ENCODE results near the gene CYP2U1. TPM values are rescaled to one million over a fixed set of nuclear protein-coding genes. Genes with fewer than 3 reads are reported as not detected.
"Not testable (repeated sequence)": the region's sequence is repeated elsewhere in the genome, so short reads cannot be mapped to it uniquely, and the experiment has no call there.

CYP2U1 gene
- total and polyA plus RNA-seq, 10 donors: 5.5 to 14.0 (median 12.2) TPM

GRCh38 chr4:107966903-107967302 lies 35.6 kb downstream of the CYP2U1 start:
- 77 to 85% (median 81%) methylated on average over 4 of the region's 4 CpGs for WGBS, 5 donors
- no peaks in the 10 kb centered on the region for H3K4me1 ChIP-seq
- peaks cover 0 to 5% (median 0%) of the 10 kb centered on the region in 8 donors for H3K9me3 ChIP-seq
- no peak overlapping the region for H3K4me3 ChIP-seq
- H3K27ac ChIP-seq: no peak overlapping the region
- H3K27me3 ChIP-seq (replicated peaks in 1 of 7): no peaks in the 10 kb centered on the region
- no peak for DNase-seq
- TF ChIP-seq POLR2A (IDR thresholded peaks at IDR 0.05) (no peak), POLR2AphosphoS5 (IDR thresholded peaks at IDR 0.05) (no peak), CTCF (IDR thresholded peaks at IDR 0.05 in 8 of 11, conservative IDR thresholded peaks at IDR 0.05 in 3 of 11) (no peak)
- no peaks in the 10 kb centered on the region for H3K36me3 ChIP-seq
- intact Hi-C loops (cut with DNase I; ENCODE audit: low total_unique reads): no loop called here

DNA sequence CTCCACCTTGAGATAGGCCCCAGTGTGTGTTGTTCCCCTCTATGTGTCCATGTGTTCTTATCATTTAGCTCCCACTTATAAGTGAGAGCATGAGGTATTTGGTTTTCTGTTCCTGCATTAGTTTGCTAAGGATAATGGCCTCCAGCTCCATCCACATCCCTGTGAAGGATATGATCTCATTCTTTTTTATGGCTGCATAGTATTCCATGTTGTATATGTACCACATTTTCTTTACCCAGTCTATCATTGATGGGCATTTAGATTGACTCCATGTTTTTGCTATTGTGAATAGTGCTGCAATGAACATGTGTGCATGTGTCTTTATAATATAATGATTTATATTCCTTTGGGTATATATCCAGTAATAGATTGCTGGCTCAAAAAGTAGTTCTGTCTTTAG lies 36.2 kb downstream of the CYP2U1 start:
- H3K4me3 ChIP-seq; H3K9me3 ChIP-seq; DNase-seq; H3K27ac ChIP-seq; H3K4me1 ChIP-seq; H3K27me3 ChIP-seq (replicated peaks in 1 of 7); intact Hi-C loops (cut with DNase I; ENCODE audit: low total_unique reads); H3K36me3 ChIP-seq: not testable (repeated sequence)

- H3K4me1 ChIP-seq; intact Hi-C loops (cut with DNase I; ENCODE audit: low total_unique reads); H3K9me3 ChIP-seq; H3K27me3 ChIP-seq (replicated peaks in 1 of 7); H3K27ac ChIP-seq; H3K4me3 ChIP-seq; DNase-seq; H3K36me3 ChIP-seq: not testable (repeated sequence)
- 80 to 92% (median 84%) methylated on average over 1 of the region's 1 CpG for WGBS, 5 donors
Observed at GRCh38 chr4:107967921-107968320, 36.6 kb downstream of the CYP2U1 start.

DNA sequence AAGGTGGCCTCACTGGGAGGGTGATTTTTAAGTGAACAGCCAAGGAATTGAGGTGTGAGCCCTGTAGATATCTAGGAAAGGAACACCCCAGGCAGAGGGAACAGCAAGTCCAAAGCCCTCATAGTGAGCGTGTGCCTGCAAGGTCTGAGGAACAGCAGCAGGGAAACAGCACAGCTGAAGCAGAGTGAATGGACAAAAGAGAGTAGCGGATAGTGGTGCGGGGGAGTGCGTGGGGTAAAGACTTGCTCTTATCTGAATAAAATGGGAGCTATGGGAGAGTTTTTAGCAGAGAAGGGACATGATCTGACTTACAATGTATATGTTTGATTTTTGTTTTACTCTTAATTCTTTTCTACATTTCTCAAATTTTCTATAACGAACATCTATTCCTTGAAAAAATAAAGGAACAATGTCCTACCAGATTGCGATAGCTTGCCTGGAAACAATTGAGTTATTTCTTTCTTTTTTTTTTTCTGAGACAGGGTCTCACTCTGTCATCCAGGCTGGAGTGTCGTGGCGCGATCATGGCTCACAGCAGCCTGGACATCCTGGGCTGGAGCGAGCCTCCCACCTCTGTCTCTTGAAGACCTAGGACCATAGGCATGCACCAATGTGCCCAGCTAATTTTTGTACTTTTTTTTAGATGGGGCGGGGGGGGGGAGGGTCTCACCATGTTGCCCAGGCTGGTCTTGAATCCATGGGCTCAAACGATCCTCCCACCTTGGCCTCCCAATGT lies 38.9 kb downstream of the CYP2U1 start:
- intact Hi-C loops (cut with DNase I; ENCODE audit: low total_unique reads): no loop called here
- peaks cover 0 to 5% (median 0%) of the 10 kb centered on the region in 8 donors for H3K9me3 ChIP-seq
- H3K4me1 ChIP-seq: no peaks in the 10 kb centered on the region
- H3K27ac ChIP-seq: no peak overlapping the region
- H3K36me3 ChIP-seq: no peaks in the 10 kb centered on the region
- 88 to 95% (median 95%) methylated on average over 12 of the region's 12 CpGs for WGBS, 5 donors
- no peak for DNase-seq
- H3K27me3 ChIP-seq (replicated peaks in 1 of 7): no peaks in the 10 kb centered on the region
- no peak for TF ChIP-seq CTCF (IDR thresholded peaks at IDR 0.05 in 8 of 11, conservative IDR thresholded peaks at IDR 0.05 in 3 of 11)
- TF ChIP-seq POLR2AphosphoS5 (IDR thresholded peaks at IDR 0.05): no peak
- no peak for TF ChIP-seq POLR2A (IDR thresholded peaks at IDR 0.05)
- H3K4me3 ChIP-seq: no peak overlapping the region

DNA sequence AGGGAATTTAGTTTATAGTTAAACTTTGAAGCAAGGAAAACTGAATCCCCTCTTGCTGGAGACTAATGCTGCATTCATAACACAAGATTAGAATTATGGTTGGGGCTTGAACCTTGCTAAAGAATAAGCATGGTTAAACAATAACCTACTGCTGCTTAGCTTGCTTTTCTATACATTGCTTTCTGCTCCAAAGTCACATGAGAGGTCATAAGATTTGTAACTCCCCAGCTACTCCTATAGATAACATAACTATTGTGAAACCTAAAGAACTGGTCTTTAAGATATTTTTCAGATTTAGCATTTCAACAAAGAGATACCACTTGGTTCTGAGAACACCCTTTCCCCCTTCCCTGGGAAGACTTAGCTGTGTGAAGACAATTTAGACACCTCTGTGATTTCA lies 41.3 kb downstream of the CYP2U1 start:
- intact Hi-C loops (cut with DNase I; ENCODE audit: low total_unique reads): no loop called here
- no peak for TF ChIP-seq POLR2A (IDR thresholded peaks at IDR 0.05)
- TF ChIP-seq CTCF (IDR thresholded peaks at IDR 0.05 in 8 of 11, conservative IDR thresholded peaks at IDR 0.05 in 3 of 11): no peak
- TF ChIP-seq POLR2AphosphoS5 (IDR thresholded peaks at IDR 0.05): no peak
- no peak overlapping the region for H3K27ac ChIP-seq
- no peaks in the 10 kb centered on the region for H3K4me1 ChIP-seq
- peaks cover 0 to under 1% (median 0%) of the 10 kb centered on the region in 8 donors for H3K9me3 ChIP-seq
- no peaks in the 10 kb centered on the region for H3K36me3 ChIP-seq
- DNase-seq: no peak
- H3K4me3 ChIP-seq: no peak overlapping the region
- no peaks in the 10 kb centered on the region for H3K27me3 ChIP-seq (replicated peaks in 1 of 7)

All from spleen (tissue), 11 donors.